Left lung (tissue), 10 donors: Measurements from ENCODE around the gene PCSK4. TPM values are rescaled to one million over a fixed set of nuclear protein-coding genes. Genes with fewer than 3 reads are reported as not detected.
A peak's percentile ranks its signal among the peaks of the same experiment; 100 is the strongest.

ENCODE experiments used
- ATAC-seq: fragments of 200-7000 bp; cut with Tn5 transposase; one replicate; pipeline ENCODE4 v1.9.1; 2020; ENCODE audit warnings: moderate library complexity
- DNase-seq, 4 donors: peaks; one replicate each; pipeline ENCODE4 v3.0.0-alpha.2; 2013 to 2020
- H3K27ac ChIP-seq, 2 donors: fragments of 200-600 bp; sonication (generic) in 1 of 2; one replicate each; pipeline versions ENCODE4 v1.5.0 to v1.8.0; 2020 to 2021
- H3K27me3 ChIP-seq, 2 donors: fragments of 200-600 bp; sonication (generic) in 1 of 2; one replicate each; pipeline versions ENCODE4 v1.5.0 to v1.8.0; 2020 to 2021
- H3K36me3 ChIP-seq, 2 donors: fragments of 200-600 bp; sonication (generic) in 1 of 2; one replicate each; pipeline versions ENCODE4 v1.5.0 to v1.8.0; 2020 to 2021
- H3K4me1 ChIP-seq, 2 donors: fragments of 200-600 bp; one replicate each; pipeline ENCODE4 v1.8.0; 2021
- H3K4me3 ChIP-seq, 2 donors: fragments of 200-600 bp; sonication (generic) in 1 of 2; one replicate each; pipeline versions ENCODE4 v1.5.0 to v1.8.0; 2020 to 2021; ENCODE audit warnings: mild to moderate bottlenecking in 1 of 2
- H3K9me3 ChIP-seq, 2 donors: fragments of 200-600 bp; sonication (generic) in 1 of 2; one replicate each; pipeline versions ENCODE4 v1.5.0 to v1.8.0; 2020 to 2021
- intact Hi-C, 2 donors: fragments of 100-400 bp; cut with DNase I; formaldehyde crosslinking; loops; one replicate each; pipeline versions ENCODE4 v1.11.2 to v1.14.2; 2022
- polyA plus RNA-seq, 6 donors: library from polyadenylated mRNA; unstranded; fragments of 120-200 nt; gene quantifications; one replicate each; pipeline ENCODE4 v1.2.1, GENCODE V29; 2013; ENCODE audit not compliant: insufficient read length in 6 of 6
- total RNA-seq, 2 donors: library from RNA; stranded (reverse); fragmentation: NEBNext Ultra II Directional; extraction: Animal tissue kit (Norgen Biotek cat#: 25700); gene quantifications; one replicate each; pipeline ENCODE4 v1.2.1, GENCODE V29; 2021
- TF ChIP-seq, protein P1 (sequence below), 2 donors: fragments of 200-600 bp; sonication (generic) in 1 of 2; IDR thresholded peaks; one replicate each; pipeline versions ENCODE4 v1.5.0 to v1.8.0; 2021; ENCODE audit warnings: antibody characterized with exemption in 2 of 2
- donor health status: DM: no; HTN: yes; CAD: no.
- donor health status: DM: no; HTN: no; CAD: no.

The PCSK4 gene
- total and polyA plus RNA-seq, 8 donors: 1.9 to 6.1 (median 4.0) TPM

DNA sequence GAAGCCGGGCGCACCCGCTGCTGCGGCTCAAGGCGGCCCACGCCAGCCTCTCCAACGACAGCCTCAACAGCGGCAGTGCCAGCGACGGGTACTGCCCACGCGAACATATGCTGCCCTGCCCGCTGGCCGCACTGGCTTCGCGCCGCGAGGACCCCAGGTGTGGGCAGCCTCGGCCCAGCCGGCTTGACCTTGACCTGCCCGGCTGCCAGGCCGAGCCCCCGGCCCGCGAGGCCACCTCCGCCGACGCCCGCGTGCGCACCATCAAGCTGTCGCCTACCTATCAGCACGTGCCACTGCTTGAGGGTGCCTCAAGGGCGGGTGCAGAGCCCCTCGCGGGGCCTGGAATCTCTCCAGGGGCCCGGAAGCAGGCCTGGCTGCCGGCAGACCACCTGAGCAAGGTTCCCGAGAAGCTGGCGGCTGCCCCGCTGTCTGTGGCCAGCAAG, 24.1 kb downstream of the PCSK4 start:
- ATAC-seq (no peak), DNase-seq (no peak)
- H3K4me3 ChIP-seq: no peak overlapping the region
- TF ChIP-seq, protein P1, sequence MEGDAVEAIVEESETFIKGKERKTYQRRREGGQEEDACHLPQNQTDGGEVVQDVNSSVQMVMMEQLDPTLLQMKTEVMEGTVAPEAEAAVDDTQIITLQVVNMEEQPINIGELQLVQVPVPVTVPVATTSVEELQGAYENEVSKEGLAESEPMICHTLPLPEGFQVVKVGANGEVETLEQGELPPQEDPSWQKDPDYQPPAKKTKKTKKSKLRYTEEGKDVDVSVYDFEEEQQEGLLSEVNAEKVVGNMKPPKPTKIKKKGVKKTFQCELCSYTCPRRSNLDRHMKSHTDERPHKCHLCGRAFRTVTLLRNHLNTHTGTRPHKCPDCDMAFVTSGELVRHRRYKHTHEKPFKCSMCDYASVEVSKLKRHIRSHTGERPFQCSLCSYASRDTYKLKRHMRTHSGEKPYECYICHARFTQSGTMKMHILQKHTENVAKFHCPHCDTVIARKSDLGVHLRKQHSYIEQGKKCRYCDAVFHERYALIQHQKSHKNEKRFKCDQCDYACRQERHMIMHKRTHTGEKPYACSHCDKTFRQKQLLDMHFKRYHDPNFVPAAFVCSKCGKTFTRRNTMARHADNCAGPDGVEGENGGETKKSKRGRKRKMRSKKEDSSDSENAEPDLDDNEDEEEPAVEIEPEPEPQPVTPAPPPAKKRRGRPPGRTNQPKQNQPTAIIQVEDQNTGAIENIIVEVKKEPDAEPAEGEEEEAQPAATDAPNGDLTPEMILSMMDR (IDR thresholded peaks at IDR 0.05): no peak
- peaks cover 27 to 61% of the 10 kb centered on the region in 2 donors for H3K4me1 ChIP-seq
- peaks cover 62 to 72% of the 10 kb centered on the region in 2 donors for H3K27me3 ChIP-seq
- no peak overlapping the region for H3K27ac ChIP-seq
- H3K9me3 ChIP-seq: no peaks in the 10 kb centered on the region
- H3K36me3 ChIP-seq: peaks cover 0 to 2% of the 10 kb centered on the region in 2 donors
- intact Hi-C loops: no loop called here

DNA sequence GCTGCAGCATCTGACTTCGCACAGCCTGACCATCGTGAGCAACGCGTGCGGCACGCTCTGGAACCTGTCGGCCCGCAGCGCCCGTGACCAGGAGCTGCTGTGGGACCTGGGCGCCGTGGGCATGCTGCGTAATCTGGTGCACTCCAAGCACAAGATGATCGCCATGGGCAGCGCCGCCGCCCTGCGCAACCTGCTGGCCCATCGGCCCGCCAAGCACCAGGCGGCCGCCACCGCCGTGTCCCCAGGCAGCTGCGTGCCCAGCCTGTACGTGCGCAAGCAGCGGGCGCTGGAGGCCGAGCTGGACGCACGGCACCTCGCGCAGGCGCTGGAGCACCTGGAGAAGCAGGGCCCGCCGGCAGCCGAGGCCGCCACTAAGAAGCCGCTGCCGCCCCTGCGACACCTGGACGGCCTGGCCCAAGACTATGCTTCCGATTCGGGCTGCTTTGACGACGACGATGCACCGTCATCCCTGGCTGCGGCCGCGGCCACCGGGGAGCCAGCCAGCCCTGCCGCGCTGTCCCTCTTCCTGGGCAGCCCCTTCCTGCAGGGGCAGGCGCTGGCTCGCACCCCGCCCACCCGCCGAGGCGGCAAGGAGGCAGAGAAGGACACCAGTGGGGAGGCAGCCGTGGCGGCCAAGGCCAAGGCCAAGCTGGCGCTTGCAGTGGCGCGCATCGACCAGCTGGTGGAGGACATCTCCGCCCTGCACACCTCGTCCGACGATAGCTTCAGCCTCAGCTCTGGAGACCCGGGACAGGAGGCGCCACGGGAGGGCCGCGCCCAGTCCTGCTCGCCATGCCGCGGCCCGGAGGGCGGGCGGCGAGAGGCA, 24.7 kb downstream of the PCSK4 start:
- Histone ChIP-seq H3K27ac (no peak overlapping the region), H3K4me1 (peaks cover 21 to 55% of the 10 kb centered on the region in 2 donors), H3K36me3 (peaks cover 0 to 8% of the 10 kb centered on the region in 2 donors), H3K27me3 (peaks cover 55 to 66% of the 10 kb centered on the region in 2 donors), H3K4me3 (no peak overlapping the region), H3K9me3 (no peaks in the 10 kb centered on the region)
- peak; percentile 79 for ATAC-seq
- peak in 1 of 4 donors; percentile 85 for DNase-seq
- intact Hi-C loops: no loop called here
- TF ChIP-seq, protein P1 (IDR thresholded peaks at IDR 0.05): peak; percentile 29 to 60

DNA sequence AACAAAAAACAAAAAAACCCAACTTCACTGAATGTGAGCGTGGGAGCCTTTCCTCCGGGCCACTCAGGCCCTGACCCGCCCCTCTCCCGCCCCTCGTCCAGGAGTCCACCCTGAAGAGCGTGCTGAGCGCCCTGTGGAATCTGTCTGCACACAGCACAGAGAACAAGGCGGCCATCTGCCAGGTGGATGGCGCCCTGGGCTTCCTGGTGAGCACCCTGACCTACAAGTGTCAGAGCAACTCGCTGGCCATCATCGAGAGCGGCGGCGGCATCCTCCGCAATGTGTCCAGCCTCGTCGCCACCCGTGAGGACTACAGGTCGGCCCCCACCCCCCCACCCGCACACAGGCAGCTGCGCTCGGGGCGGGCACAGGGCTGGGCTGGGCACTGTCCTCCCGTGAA, 28.3 kb downstream of the PCSK4 start:
- H3K9me3 ChIP-seq: no peaks in the 10 kb centered on the region
- ATAC-seq (no peak), DNase-seq (peak in 1 of 4 donors; percentile 80)
- peaks cover 36 to 57% of the 10 kb centered on the region in 2 donors for H3K27me3 ChIP-seq
- peaks cover 0 to 20% of the 10 kb centered on the region in 2 donors for H3K4me1 ChIP-seq
- no peak overlapping the region for H3K4me3 ChIP-seq
- intact Hi-C loops: no loop called here
- no peak overlapping the region for H3K27ac ChIP-seq
- H3K36me3 ChIP-seq: peaks cover 0 to 14% of the 10 kb centered on the region in 2 donors
- TF ChIP-seq, protein P1 (IDR thresholded peaks at IDR 0.05): no peak

DNA sequence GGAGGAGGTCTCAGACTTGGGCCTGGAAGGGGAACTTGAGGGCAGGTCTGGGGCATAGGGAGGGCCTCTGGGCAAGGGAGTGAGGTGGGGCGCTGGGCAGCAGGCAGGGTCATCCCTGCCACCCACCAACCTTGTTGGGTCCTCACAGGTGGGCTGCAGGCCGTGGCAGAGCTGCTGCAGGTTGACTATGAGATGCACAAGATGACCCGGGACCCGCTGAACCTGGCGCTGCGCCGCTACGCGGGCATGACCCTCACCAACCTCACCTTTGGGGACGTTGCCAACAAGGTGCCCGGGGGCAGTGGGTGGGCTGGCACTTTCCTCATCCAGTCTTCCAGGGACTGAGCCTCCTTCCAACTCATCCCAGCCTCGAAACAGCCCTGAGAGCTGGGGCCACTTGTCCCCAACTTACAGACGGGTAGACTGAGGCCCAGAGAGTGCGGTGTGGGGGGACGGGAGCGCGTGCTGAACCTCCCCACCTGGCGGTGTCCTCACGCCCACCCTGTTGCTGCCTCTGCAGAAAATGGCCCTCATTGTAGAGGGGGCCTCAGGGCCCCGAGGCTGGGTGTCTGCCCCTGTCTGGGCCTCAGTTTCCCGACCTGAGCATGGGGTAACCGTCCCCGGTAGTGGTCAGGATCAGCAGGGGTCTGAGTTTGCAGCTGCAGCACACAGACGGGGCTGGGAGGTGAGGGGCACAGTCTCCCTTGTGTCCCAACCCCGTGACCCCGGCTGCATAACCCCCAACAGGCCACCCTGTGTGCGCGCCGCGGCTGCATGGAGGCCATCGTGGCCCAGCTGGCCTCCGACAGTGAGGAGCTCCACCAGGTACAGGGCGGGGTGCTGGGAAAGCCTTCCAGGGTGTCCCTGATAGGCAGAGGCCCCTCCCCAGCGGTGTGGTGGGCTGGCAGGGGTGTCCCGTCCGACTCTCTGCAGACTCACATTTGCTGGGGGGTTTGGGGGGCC, 29.8 kb downstream of the PCSK4 start:
- Histone ChIP-seq H3K9me3 (no peaks in the 10 kb centered on the region), H3K27ac (no peak overlapping the region), H3K4me3 (no peak overlapping the region), H3K4me1 (peaks cover 0 to 18% of the 10 kb centered on the region in 2 donors), H3K27me3 (peaks cover 34 to 57% of the 10 kb centered on the region in 2 donors), H3K36me3 (peaks cover 0 to 14% of the 10 kb centered on the region in 2 donors)
- TF ChIP-seq, protein P1 (IDR thresholded peaks at IDR 0.05): no peak
- intact Hi-C loops: no loop called here
- DNase-seq (no peak), ATAC-seq (no peak)
